ENCODE data around the gene RHOBTB1.
"Not testable (repeated sequence)": the region's sequence is repeated elsewhere in the genome, so short reads cannot be mapped to it uniquely, and the experiment has no call there.

RHOBTB1 gene, protein sequence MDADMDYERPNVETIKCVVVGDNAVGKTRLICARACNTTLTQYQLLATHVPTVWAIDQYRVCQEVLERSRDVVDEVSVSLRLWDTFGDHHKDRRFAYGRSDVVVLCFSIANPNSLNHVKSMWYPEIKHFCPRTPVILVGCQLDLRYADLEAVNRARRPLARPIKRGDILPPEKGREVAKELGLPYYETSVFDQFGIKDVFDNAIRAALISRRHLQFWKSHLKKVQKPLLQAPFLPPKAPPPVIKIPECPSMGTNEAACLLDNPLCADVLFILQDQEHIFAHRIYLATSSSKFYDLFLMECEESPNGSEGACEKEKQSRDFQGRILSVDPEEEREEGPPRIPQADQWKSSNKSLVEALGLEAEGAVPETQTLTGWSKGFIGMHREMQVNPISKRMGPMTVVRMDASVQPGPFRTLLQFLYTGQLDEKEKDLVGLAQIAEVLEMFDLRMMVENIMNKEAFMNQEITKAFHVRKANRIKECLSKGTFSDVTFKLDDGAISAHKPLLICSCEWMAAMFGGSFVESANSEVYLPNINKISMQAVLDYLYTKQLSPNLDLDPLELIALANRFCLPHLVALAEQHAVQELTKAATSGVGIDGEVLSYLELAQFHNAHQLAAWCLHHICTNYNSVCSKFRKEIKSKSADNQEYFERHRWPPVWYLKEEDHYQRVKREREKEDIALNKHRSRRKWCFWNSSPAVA

GRCh38 chr10:60944058-60944909 is at the start of gene RHOBTB1:
RHOBTB1 (minus strand) TSS chr10:60944185; CDS start chr10:60911542, 32,643 bp downstream.
- DNase-seq = peak; percentile 15 to 29

- DNase-seq = no peak
Measured at GRCh38 chr10:60992636-60993035, 48.7 kb upstream of the RHOBTB1 start.

- DNase-seq = no peak
Measured at GRCh38 chr10:60990663-60991062, 46.7 kb upstream of the RHOBTB1 start.

DNA sequence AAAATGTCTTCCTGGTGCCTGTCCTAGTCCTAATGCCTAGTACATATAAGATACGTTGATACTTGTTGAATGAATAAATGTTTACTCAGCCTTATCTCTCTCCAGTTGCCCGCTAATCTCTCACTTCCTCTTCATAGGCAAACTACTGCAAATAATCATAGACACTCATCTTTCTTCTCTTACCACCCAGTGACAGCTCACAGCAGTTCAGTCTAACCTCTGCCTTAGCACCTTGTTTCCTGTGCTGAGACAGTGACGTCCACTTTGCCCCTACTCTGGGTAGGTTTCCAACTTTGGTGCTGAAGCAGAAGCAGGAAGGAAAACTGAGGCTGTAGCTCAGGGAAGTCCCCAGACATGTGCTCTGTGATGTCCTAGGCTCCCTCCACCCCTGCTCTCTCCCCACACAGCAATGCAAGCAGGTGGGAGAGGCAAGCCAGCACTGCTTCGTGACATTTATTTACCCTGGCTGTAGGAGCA is 45.5 kb upstream of the RHOBTB1 start:
- no peak for DNase-seq

- no peak for DNase-seq
Measured at GRCh38 chr10:60986791-60987190, 42.8 kb upstream of the RHOBTB1 start.

DNA sequence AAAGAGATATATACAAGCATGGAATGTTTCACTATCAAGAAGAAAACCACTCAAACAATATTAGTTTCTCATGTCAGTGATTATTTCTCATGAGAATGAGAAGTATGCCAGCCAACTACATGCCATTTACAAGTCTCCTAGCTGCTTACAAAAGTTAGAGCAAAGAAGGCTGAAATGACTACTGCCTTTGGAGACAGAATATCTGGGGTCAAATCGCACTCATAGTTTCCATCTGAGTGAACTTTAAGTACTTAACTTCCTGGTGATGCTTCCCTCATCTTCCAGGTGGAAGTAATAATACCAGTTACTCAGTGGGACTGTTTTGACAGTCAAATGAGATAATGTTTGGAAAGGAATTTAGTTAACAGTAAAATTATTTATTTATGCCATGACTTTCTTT is 42.0 kb upstream of the RHOBTB1 start:
- DNase-seq = no peak

- DNase-seq = no peak
Measured at GRCh38 chr10:60980997-60981396, 37.0 kb upstream of the RHOBTB1 start.

DNA sequence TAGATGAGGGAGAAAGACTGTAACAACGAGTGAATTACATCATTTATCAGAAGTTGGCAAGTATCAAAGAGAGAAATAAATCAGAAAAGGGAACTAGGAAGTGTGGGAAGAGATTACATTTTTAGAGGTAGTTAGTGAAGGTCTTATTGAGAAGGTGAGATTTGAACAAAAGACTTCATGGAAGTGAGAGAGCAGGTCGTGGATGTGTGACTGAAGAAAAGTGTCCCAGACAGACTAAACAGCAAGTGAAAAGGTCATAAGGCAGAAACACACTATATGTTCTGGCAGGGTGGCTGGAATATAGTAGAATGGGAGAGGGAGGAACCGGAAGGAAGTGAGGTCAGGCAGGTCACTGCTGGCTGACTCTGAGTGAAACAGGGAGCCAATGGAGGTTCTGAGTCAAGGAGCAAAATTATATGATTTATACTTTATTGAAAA is 35.7 kb upstream of the RHOBTB1 start:
- DNase-seq = no peak

DNA sequence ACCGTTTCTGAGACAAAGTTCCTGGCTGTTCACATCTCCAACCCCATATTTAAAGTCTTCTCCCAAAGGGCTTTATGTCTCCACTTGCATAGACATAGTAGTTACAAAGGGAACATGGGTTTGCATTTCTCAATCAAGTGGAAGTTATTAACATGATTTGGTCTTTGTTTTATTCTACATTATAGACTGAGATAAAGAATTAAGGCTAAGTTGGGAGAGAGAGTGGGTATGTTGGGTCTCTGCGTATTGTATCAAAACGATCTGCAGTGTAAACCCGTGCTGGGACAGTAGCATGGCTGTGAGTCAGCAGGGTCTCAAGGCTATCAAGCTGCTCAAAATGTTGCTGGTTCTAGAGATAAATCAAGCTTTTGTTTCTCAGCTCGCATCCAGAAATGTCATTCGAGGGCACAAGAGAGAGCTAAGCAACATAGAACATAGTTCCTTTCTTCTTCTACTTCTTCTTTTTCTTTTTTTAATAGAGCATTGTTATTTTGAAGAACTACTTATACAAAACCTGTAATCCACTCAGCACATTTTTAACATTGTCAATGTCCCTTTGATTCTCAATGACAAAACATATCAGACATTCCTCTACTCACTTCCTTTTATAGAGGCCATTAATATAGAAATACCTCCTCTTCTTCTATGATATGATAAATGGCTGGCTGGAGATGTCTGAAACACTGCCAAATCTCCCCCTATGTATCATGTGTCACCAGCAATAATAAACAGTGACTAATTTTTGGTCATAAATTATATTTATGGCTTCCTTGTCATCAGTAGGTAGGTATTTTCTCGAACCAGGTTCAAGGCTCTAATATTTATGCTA is 34.5 kb upstream of the RHOBTB1 start:
- no peak for DNase-seq

- DNase-seq = no peak
Measured at GRCh38 chr10:60977161-60978122, 33.5 kb upstream of the RHOBTB1 start.

DNA sequence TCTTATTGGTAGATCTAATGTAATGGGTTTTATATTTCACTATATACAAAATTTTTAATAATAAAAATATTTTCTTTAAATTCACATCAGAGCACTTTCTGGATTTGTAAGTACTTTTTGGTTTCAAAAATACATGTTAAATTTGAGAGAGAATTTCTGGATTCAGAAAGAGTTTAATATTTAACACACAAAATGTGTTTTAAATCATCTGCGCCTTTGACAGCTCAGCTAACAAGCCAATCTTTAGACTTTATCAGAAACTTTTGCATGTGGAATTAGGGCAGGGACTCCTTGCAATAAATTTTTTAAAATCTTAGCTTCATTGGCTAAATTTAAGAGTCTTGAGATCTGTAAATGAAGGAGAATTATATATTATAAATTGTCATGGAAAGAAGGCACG is 32.7 kb upstream of the RHOBTB1 start:
- no peak for DNase-seq

DNA sequence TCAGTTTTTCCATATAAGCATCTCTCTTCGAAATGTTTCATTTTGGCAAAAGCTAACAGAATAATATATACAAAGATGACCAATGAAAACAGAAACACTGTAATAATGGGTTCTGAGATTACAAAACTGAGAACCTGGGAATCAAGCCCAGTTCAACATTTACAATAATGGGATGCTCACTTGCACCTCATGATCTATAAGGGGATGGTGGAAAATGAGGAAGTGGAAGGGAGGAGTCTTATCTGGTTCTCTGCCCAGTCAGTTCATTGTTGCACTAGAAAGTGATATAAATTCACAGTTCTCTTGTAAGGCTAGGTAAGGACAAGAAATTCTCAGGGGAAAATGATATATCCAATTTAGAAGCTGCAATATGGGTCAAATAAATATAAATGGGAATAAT is 31.7 kb upstream of the RHOBTB1 start:
- DNase-seq = no peak

DNA sequence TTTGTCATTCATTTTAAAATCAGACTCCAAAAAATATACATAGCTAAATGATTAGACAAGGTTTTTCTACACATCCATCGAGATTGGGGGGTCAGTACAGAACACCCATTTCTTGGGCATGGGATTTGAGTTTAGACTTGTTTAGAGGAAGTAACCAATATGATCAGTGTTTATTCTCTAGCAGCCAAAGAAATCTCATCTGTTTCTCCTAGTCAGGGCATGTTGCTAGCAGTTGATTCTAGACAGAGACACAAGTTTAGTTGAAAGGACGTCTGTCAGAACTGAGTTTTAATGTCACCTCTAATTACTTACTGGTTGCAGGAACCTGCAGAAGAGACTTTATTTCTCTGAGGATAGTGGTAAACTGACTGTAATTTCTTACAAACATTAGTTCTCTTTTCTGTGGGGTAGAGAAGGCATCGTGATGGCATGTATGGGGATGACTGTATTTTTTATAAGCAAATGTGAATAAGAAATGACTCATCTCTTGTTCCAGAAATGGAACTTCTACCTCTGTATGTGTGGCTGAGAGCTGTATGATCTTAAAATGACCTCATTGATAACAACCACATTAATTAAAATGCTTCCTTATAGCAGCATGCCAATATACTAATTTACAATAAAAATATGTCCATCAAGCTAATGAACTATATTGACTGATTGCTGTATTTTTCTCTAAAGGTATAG is 30.6 kb upstream of the RHOBTB1 start:
- DNase-seq = no peak

GRCh38 chr10:60973086-60973485 is 29.1 kb upstream of the RHOBTB1 start:
- no peak for DNase-seq

DNA sequence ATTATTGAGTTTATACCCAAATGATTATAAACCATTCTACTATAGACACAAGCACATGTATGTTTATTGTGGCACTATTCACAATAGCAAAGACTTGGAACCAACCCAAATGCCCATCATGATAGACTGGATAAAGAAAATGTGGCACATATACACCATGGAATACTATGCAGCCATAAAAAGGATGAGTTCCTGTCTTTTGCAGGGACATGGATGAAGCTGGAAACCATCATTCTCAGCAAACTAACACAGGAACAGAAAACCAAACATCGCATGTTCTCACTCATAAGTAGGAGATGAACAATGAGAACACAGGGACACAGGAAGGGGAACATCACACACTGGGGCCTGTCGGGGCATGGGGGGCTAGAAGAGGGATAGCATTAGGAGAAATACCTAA is 28.2 kb upstream of the RHOBTB1 start:
- DNase-seq = not testable (repeated sequence)

DNA sequence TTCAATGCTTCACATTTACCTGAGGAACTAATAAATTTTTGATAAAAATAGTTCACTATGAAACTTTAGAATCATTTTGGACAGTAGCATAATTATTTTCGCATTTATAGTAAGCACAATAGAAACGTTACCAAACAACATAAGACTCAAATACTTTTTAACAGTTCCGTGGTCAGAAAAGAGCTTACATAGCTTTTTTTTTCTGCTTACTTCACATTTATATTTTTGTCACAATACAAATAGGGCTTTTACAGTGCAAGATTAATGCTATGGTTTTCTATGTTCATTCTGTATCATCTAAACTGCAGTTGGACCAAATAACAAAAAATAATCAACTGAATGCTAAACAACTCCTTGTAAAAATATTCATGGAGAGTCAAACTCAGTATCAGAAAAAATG is 26.5 kb upstream of the RHOBTB1 start:
- DNase-seq = no peak

- no peak for DNase-seq
Measured at GRCh38 chr10:60968504-60968903, 24.5 kb upstream of the RHOBTB1 start.

- no peak for DNase-seq
Measured at GRCh38 chr10:60967854-60968484, 24.0 kb upstream of the RHOBTB1 start.

- DNase-seq = no peak
Measured at GRCh38 chr10:60967260-60967659, 23.3 kb upstream of the RHOBTB1 start.

- DNase-seq = no peak
Measured at GRCh38 chr10:60965696-60966095, 21.7 kb upstream of the RHOBTB1 start.
